WTC11 (cell line): ENCODE data around the gene PDGFRB. TPM values are rescaled to one million over a fixed set of nuclear protein-coding genes. Genes with fewer than 3 reads are reported as not detected.
A peak's percentile ranks its signal among the peaks of the same experiment; 100 is the strongest.

Experiments used
- ATAC-seq: fragments of 200-7000 bp; cut with Tn5 transposase; 2 replicates; pipeline ENCODE4 v1.10.0; 2021; ENCODE audit warnings: mild to moderate bottlenecking, moderate library complexity
- CTCF ChIA-PET: fragments of 300-600 bp; sonication (Branson Sonifier 250); formaldehyde crosslinking; loops from one replicate; lab custom pipeline; 2021; ENCODE audit warnings: antibody characterized with exemption; lab: Charles Lee
- POLR2A ChIA-PET: fragments of 350-600 bp; sonication (Branson Sonifier 250); formaldehyde crosslinking; loops from one replicate; lab custom pipeline; 2021; ENCODE audit warnings: antibody characterized with exemption; lab: Charles Lee
- DNase-seq: peaks from one replicate; pipeline ENCODE4 v3.0.0; 2021; ENCODE audit warnings: low spot score
- H3K27ac Mint-ChIP-seq: 2 replicates; pipeline ENCODE4 v1.8.0; 2021; ENCODE audit warnings: mixed read lengths
- H3K27me3 Mint-ChIP-seq: 2 replicates; pipeline ENCODE4 v1.8.0; 2021; ENCODE audit warnings: low read depth, mild to moderate bottlenecking, moderate library complexity, mixed read lengths
- H3K36me3 Mint-ChIP-seq: 2 replicates; pipeline ENCODE4 v1.8.0; 2021; ENCODE audit warnings: mixed read lengths
- H3K4me1 Mint-ChIP-seq: 2 replicates; pipeline ENCODE4 v1.8.0; 2022; ENCODE audit warnings: mixed read lengths
- H3K4me3 Mint-ChIP-seq: 2 replicates; pipeline ENCODE4 v1.8.0; 2021; ENCODE audit warnings: mild to moderate bottlenecking, moderate library complexity, mixed read lengths
- H3K9me3 Mint-ChIP-seq: 2 replicates; pipeline ENCODE4 v1.8.0; 2021; ENCODE audit warnings: mixed read lengths
- AFF4 ChIP-seq: sonication (generic); formaldehyde crosslinking; IDR thresholded peaks from 2 replicates; pipeline ENCODE4 v1.8.1; 2023; ENCODE audit warnings: mild to moderate bottlenecking, missing genetic modification reagents, borderline replicate concordance
- ATF6 ChIP-seq: sonication (generic); formaldehyde crosslinking; IDR thresholded peaks from 2 replicates; pipeline ENCODE4 v1.8.1; 2023; ENCODE audit warnings: mild to moderate bottlenecking, missing genetic modification reagents
- GABPB1 ChIP-seq: sonication (generic); formaldehyde crosslinking; IDR thresholded peaks from 2 replicates; pipeline ENCODE4 v1.8.1; 2023; ENCODE audit warnings: mild to moderate bottlenecking, missing genetic modification reagents
- JAZF1 ChIP-seq: fragments of 250-450 bp; sonication (Bioruptor Pico); IDR thresholded peaks from 2 replicates; pipeline ENCODE4 v1.9.0; 2021; ENCODE audit warnings: moderate library complexity, mild to moderate bottlenecking, inconsistent platforms
- NFYB ChIP-seq: sonication (generic); formaldehyde crosslinking; conservative IDR thresholded peaks from 2 replicates; pipeline ENCODE4 v1.8.0; 2022; ENCODE audit warnings: low read depth, missing genetic modification reagents
- NR2C2 ChIP-seq: sonication (generic); formaldehyde crosslinking; IDR thresholded peaks from 2 replicates; pipeline ENCODE4 v1.8.0; 2022; ENCODE audit warnings: mild to moderate bottlenecking, missing genetic modification reagents
- ZNF232 ChIP-seq: sonication (generic); formaldehyde crosslinking; IDR thresholded peaks from 2 replicates; pipeline ENCODE4 v1.8.0; 2022; ENCODE audit warnings: mild to moderate bottlenecking, missing genetic modification reagents
- ZNF416 ChIP-seq: fragments of 250-450 bp; sonication (Bioruptor Pico); IDR thresholded peaks from 2 replicates; pipeline ENCODE4 v1.9.0; 2021; ENCODE audit warnings: mild to moderate bottlenecking, inconsistent platforms
- total RNA-seq: library from RNA; stranded (reverse); gene quantifications from 3 replicates; pipeline ENCODE4 v1.2.3, GENCODE V29; 2021

The PDGFRB gene
- total RNA-seq, 1 experiment from 2014 or later: 5.1 TPM

- CTCF ChIA-PET: interaction anchor here (0.7 to 3.7 kb wide), 11 partner anchors 16 to 165 kb away, joined by 3 to 16 read pairs (median 4); partner anchors contain the start of genes ARSI and PDGFRB
- H3K9me3 Mint-ChIP-seq: no peaks in the 10 kb centered on the region
- no peaks in the 10 kb centered on the region for H3K36me3 Mint-ChIP-seq
- H3K4me3 Mint-ChIP-seq: peak overlapping the region; percentile 14; the same call in 1 of the 2 replicates
- H3K27me3 Mint-ChIP-seq: peaks cover 12% of the 10 kb centered on the region
- TF ChIP-seq AFF4 (CRISPR knock-in tag): no peak
- TF ChIP-seq NR2C2 (CRISPR knock-in tag): no peak
- peaks cover 51% of the 10 kb centered on the region for H3K4me1 Mint-ChIP-seq
- peak overlapping the region; percentile 13; the same call in 1 of the 2 replicates for H3K27ac Mint-ChIP-seq
- DNase-seq (no peak), ATAC-seq (no peak)
- POLR2A ChIA-PET: no interaction called here
Measured at GRCh38 chr5:150137997-150138396, 17.6 kb downstream of the PDGFRB start.

GRCh38 chr5:150137168-150137957, 18.3 kb downstream of the PDGFRB start:
- ChIA-PET CTCF (interaction anchor here (0.7 to 2.8 kb wide), 12 partner anchors 11 to 81 kb away, joined by 3 to 11 read pairs (median 4); partner anchors contain the start of gene PDGFRB), POLR2A (interaction anchor here (1.1 kb wide), 1 partner anchor 38 kb away, joined by 3 read pairs; no protein-coding TSS in a partner anchor)
- Mint-ChIP-seq H3K9me3 (no peaks in the 10 kb centered on the region), H3K27me3 (peaks cover 18% of the 10 kb centered on the region), H3K4me1 (peaks cover 50% of the 10 kb centered on the region), H3K36me3 (no peaks in the 10 kb centered on the region), H3K4me3 (peak overlapping the region; percentile 14; the same call in 1 of the 2 replicates), H3K27ac (peak overlapping the region; percentile 29; the same call in 1 of the 2 replicates)
- TF ChIP-seq NFYB (CRISPR knock-in tag) (no peak), GABPB1 (peak; percentile 91)
- peak; percentile 60 for ATAC-seq
- peak; percentile 54 for DNase-seq

GRCh38 chr5:150136305-150137167, 19.1 kb downstream of the PDGFRB start:
- Mint-ChIP-seq H3K36me3 (no peaks in the 10 kb centered on the region), H3K4me3 (no peak overlapping the region), H3K27me3 (peaks cover 26% of the 10 kb centered on the region), H3K27ac (no peak overlapping the region), H3K9me3 (no peaks in the 10 kb centered on the region), H3K4me1 (peaks cover 50% of the 10 kb centered on the region)
- TF ChIP-seq ZNF232 (CRISPR knock-in tag): no peak
- TF ChIP-seq ZNF416: no peak
- no peak for TF ChIP-seq JAZF1
- no peak for TF ChIP-seq ATF6 (CRISPR knock-in tag)
- ATAC-seq: no peak
- no peak for DNase-seq
- CTCF ChIA-PET: interaction anchor here (0.6 to 2.8 kb wide), 11 partner anchors 11 to 480 kb away, joined by 3 to 8 read pairs (median 4); partner anchors contain the start of gene PDGFRB
- POLR2A ChIA-PET: interaction anchor here (0.8 to 1.1 kb wide), 2 partner anchors 19 to 39 kb away, joined by 3 to 5 read pairs; partner anchors contain the start of gene PDGFRB
